Measurements from ENCODE around the gene PCDHB4.
"Not testable (repeated sequence)": the region's sequence is repeated elsewhere in the genome, so short reads cannot be mapped to it uniquely, and the experiment has no call there.

The PCDHB4 gene

GRCh38 chr5:141150224-141150992, 28.8 kb downstream of the PCDHB4 start:
- DNase-seq: no peak

GRCh38 chr5:141150993-141151325, 29.3 kb downstream of the PCDHB4 start:
- no peak for DNase-seq

GRCh38 chr5:141151632-141152031, 30.0 kb downstream of the PCDHB4 start:
- not testable (repeated sequence) for DNase-seq

- not testable (repeated sequence) for DNase-seq
Observed at GRCh38 chr5:141152096-141152495, 30.5 kb downstream of the PCDHB4 start.

GRCh38 chr5:141155540-141156374, 34.1 kb downstream of the PCDHB4 start:
- DNase-seq: no peak

GRCh38 chr5:141157356-141157755, 35.7 kb downstream of the PCDHB4 start:
- DNase-seq: not testable (repeated sequence)

GRCh38 chr5:141157901-141158300, 36.3 kb downstream of the PCDHB4 start:
- DNase-seq: not testable (repeated sequence)

GRCh38 chr5:141172381-141173204, 51.0 kb downstream of the PCDHB4 start, which contains the start of gene PCDHB7:
PCDHB7 (plus strand) TSS chr5:141172644; CDS start chr5:141172836, 192 bp downstream.
- DNase-seq: peak; percentile 16

- not testable (repeated sequence) for DNase-seq
Observed at GRCh38 chr5:141174291-141175104, 52.9 kb downstream of the PCDHB4 start.
